ENCODE data around the gene FAM187B. TPM values are rescaled to one million over a fixed set of nuclear protein-coding genes. Genes with fewer than 3 reads are reported as not detected.

FAM187B gene
- total RNA-seq = not detected in 2 replicates

DNA sequence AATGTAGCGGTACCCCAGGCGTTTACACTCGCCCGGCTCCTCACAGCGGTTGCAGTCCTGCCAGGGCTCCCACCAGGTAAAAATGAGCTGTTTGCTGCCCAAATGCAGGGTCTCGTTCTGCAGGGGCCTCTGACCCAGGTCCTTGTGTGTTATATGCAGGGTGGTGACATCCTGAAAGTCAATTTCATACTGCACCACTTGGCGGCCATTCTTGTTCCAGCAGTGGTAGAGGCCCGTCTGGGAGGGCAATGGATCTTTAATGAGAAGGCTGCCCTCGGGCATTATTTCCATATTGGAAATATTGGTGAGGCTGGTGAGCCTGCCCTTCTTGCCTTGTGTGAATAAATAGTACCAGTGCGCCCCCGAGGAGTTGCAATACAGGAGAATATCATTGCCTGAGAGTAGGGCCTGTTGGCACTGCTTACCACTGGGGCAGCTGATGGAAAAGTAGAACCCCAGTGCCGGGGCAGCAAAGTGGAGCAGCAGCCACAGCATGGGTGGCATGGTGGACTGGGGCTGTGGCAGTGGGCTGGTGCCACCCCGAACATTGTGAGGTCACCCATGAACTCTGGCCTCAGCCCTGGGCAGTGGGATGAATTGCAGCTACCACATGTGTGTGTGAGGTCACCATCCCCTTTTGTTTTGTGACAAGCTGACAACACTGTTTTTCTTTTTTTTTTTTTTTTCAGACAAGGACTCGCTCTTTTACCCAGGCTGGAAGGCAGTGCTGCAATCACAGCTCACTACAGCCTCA is at the start of gene FAM187B:
Gene FAM187B, minus strand, starts transcription at position 563 of the 754 bp plus-strand sequence. Its CDS starts 59 bp downstream, at position 504.
- no peak within 1 kb of the TSS for H3K27ac Mint-ChIP-seq
- no peaks in the 10 kb centered on the region for H3K9me3 Mint-ChIP-seq
- peaks cover 2% of the 10 kb centered on the region for H3K4me1 Mint-ChIP-seq (ENCODE audit: low read depth)
- DNase-seq (ENCODE audit: low spot score) = no peak
- intact Hi-C loops (cut with micrococcal nuclease) = no loop called here
- no peak within 1 kb of the TSS for H3K4me3 Mint-ChIP-seq (ENCODE audit: low read depth)
- H3K36me3 Mint-ChIP-seq (ENCODE audit: low read depth) = no peaks in the 10 kb centered on the region
- no peaks in the 10 kb centered on the region for H3K27me3 Mint-ChIP-seq (ENCODE audit: low read depth)

DNA sequence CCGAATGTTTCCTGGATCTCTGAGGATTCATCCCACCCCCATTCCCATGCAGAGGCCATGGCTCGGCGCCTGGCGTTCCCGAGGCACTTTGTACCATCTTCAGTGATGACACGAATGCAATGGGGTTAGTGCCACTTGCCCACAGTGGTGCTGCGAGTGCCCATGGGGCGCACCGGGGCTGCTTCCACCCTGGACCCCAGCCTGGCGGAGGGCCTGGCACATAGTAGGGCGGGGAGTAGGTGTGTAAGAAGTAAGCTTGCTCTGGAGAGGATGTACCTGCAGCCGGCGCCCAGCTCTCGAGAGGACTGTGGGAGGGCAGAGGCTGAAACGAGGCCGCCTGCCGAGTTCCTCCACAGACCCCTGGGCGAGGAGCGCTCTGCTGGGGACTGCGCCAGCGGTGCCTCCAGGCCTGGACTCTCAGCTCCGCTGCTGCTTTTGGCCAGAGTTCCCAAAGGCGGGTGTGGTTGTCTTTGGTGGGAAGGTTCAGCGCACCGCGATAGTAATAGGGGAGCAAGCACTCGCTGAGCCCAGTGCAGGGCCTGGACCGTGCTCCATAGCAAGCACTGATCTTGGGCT is 48.3 kb upstream of the FAM187B start:
- peaks cover 50% of the 10 kb centered on the region for H3K36me3 Mint-ChIP-seq (ENCODE audit: low read depth)
- H3K27ac Mint-ChIP-seq = no peak overlapping the region
- H3K9me3 Mint-ChIP-seq = no peaks in the 10 kb centered on the region

DNA sequence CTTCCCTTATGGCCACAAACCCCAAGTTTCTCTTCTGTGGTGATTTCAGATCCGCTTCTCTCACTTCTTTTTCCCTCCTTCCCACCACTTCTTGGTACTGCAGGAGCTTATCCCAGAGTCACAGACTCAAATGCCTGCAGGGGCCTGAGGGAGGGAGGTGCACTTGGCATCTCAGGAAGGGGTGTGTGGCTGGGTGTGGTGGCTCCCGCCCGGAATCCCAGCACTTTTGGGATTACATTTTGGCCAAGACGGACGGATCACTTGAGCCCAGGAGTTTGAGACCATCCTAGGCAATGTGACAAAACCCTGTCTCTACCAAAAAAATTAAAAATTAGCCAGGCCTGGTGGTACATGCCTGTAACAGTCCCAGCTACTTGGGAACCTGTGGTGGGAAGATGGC is 45.8 kb upstream of the FAM187B start:
- no peaks in the 10 kb centered on the region for H3K27me3 Mint-ChIP-seq (ENCODE audit: low read depth)
- H3K9me3 Mint-ChIP-seq = no peaks in the 10 kb centered on the region
- intact Hi-C loops (cut with micrococcal nuclease) = no loop called here
- no peak overlapping the region for H3K4me3 Mint-ChIP-seq (ENCODE audit: low read depth)
- peaks cover 7% of the 10 kb centered on the region for H3K4me1 Mint-ChIP-seq (ENCODE audit: low read depth)
- DNase-seq (ENCODE audit: low spot score) = no peak
- peaks cover 68% of the 10 kb centered on the region for H3K36me3 Mint-ChIP-seq (ENCODE audit: low read depth)
- H3K27ac Mint-ChIP-seq = no peak overlapping the region

More for the DNA sequence above, 48.3 kb upstream of the FAM187B start:
- Mint-ChIP-seq H3K4me1 (ENCODE audit: low read depth) (peaks cover 6% of the 10 kb centered on the region), H3K4me3 (ENCODE audit: low read depth) (no peak overlapping the region), H3K27me3 (ENCODE audit: low read depth) (peaks cover 1% of the 10 kb centered on the region)
- no peak for DNase-seq (ENCODE audit: low spot score)
- intact Hi-C loops (cut with micrococcal nuclease) = no loop called here

DNA sequence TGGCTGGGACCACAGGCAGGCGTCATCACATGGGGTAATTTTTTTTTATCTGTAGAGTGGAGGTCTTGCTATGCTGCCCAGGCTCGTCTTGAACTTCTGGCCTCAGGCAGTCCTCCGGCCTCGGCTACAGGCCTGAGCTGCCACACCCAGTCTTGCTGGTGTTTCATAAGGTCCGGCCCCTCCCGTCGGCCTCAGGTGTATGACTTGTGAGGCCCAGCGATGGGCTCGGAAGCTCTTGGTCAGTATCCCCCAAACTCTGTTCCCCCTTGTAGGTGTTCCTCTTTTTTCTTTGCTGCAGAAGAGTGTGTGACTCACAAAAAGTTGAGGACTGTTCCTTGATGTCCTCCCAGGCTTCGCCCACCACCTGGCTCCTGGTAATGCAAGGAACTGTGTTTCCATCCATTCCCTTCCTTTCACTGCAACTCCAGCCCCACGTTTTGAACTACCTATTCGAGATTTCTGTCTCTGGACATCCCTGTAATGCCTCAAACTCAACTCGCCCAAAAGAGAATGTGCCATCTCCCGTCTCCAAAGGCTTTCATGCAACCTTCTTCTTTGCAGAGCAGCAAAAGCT is 45.2 kb upstream of the FAM187B start:
- Mint-ChIP-seq H3K27ac (no peak overlapping the region), H3K4me3 (ENCODE audit: low read depth) (no peak overlapping the region)

DNA sequence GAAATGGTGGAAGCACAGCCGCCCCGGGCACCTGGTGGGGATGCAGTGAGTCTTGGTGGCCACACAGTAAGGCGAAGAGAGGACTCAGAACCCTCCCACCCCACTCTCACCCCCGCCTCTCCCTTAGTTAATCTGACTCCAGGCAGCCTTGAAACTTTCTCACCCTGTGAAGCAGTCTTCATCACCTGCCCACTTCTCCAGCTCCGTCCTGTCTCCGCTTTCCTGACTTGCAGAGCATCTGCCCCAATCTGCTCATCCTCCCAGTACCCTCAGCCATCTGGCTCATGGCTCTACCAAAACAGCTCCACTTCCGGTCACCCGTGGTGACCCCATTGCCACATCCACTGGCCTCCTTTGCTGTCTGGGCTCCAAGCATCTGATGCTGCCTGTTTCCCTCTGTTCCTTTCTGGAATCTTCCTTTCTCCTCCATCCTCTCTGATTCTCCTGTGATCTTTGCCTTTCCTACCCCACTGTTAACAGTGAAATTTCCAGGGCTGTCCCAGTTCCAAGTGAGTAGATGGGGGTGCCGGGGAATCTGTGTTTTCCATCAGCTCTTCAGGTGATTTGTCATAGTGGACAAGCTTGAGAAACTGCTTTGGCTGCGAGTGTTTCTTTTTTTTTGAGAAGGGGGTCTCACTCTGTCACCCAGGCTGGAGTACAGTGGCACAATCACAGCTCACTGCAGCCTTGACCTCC is 44.6 kb upstream of the FAM187B start:
- Mint-ChIP-seq H3K27ac (no peak overlapping the region), H3K36me3 (ENCODE audit: low read depth) (peaks cover 67% of the 10 kb centered on the region), H3K4me1 (ENCODE audit: low read depth) (peaks cover 7% of the 10 kb centered on the region), H3K4me3 (ENCODE audit: low read depth) (no peak overlapping the region), H3K27me3 (ENCODE audit: low read depth) (no peaks in the 10 kb centered on the region), H3K9me3 (no peaks in the 10 kb centered on the region)
- no peak for DNase-seq (ENCODE audit: low spot score)
- intact Hi-C loops (cut with micrococcal nuclease) = no loop called here

More for the DNA sequence above, 45.2 kb upstream of the FAM187B start:
- Mint-ChIP-seq H3K4me1 (ENCODE audit: low read depth) (peaks cover 7% of the 10 kb centered on the region), H3K36me3 (ENCODE audit: low read depth) (peaks cover 67% of the 10 kb centered on the region), H3K27me3 (ENCODE audit: low read depth) (no peaks in the 10 kb centered on the region), H3K9me3 (no peaks in the 10 kb centered on the region)
- intact Hi-C loops (cut with micrococcal nuclease) = no loop called here
- DNase-seq (ENCODE audit: low spot score) = no peak

DNA sequence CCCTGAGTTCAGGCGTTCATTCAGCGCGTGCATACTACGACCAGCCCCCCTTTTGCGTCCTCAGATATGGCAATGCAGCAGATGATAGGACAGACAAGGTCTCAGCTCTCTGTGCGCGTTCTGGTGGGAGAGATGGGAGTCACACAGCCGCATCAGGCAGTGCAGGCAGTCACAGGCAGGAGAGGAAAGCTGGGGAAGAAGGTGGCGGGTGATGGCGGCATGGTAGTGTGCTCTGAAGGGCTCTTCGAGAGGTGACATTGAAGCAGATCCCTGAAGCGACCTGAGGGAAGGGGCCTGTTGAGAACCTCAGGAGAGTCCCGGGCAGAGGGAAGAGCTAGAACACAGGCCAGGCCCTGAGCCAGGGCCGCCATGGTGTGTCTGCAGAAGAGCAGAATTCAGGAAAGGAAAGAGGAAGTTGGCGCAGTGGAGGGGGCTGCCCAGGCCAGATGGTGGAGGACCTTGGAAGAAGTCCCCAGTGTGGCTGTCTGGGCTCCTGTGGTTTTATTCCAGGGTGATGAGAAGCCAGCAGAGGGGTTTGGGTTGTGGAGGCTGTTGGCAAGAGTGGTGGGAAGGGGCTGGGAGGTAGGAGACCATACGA is 43.7 kb upstream of the FAM187B start:
- peaks cover 7% of the 10 kb centered on the region for H3K4me1 Mint-ChIP-seq (ENCODE audit: low read depth)
- peaks cover 69% of the 10 kb centered on the region for H3K36me3 Mint-ChIP-seq (ENCODE audit: low read depth)
- H3K9me3 Mint-ChIP-seq = no peaks in the 10 kb centered on the region
- H3K27ac Mint-ChIP-seq = no peak overlapping the region
- no peak overlapping the region for H3K4me3 Mint-ChIP-seq (ENCODE audit: low read depth)
- no peaks in the 10 kb centered on the region for H3K27me3 Mint-ChIP-seq (ENCODE audit: low read depth)
- intact Hi-C loops (cut with micrococcal nuclease) = no loop called here
- no peak for DNase-seq (ENCODE audit: low spot score)

DNA sequence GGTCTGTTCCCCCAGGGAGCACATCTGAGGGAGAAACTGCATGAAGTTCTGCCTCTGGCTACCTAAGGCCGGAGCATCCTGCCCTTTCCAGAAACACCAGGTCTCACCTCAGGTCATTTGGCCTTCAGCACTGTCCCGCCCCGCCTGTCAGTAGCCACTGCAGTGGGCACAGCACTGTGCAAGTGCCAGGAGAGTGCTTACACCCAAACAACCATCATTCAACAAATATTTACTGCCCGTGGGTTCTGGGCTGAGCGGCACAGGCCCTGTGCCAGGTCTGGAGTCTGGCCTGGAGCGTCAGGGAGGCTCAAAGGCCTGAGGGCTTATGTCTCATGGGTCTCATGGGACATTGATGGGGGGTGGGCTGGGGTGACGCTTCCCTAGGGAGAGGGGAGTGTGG is 43.0 kb upstream of the FAM187B start:
- intact Hi-C loops (cut with micrococcal nuclease) = no loop called here
- peaks cover 64% of the 10 kb centered on the region for H3K36me3 Mint-ChIP-seq (ENCODE audit: low read depth)

DNA sequence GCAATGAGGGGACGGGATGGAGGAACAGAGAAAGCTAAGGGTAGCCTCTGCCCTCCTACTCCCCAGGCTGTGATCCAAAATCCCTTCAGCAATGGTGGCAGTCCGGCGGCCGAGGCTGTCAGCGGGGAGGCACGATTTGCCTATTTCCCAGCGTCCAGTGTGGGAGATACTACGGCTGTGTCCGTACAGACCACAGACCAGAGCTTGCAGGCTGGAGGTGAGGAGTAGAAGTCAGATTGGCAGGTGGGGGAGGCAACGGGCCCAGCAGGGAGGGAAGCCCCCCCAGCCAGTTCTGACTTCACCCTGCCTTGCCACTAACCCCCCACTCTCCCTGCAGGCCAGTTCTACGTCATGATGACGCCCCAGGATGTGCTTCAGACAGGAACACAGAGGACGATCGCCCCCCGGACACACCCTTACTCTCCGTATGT is 41.9 kb upstream of the FAM187B start:
- Mint-ChIP-seq H3K27me3 (ENCODE audit: low read depth) (no peaks in the 10 kb centered on the region), H3K4me1 (ENCODE audit: low read depth) (peaks cover 12% of the 10 kb centered on the region), H3K9me3 (no peaks in the 10 kb centered on the region), H3K36me3 (ENCODE audit: low read depth) (peaks cover 62% of the 10 kb centered on the region), H3K4me3 (ENCODE audit: low read depth) (peak overlapping the region; percentile 66), H3K27ac (no peak overlapping the region)
- DNase-seq (ENCODE audit: low spot score) = no peak
- intact Hi-C loops (cut with micrococcal nuclease) = no loop called here

More for the DNA sequence above, 43.0 kb upstream of the FAM187B start:
- no peaks in the 10 kb centered on the region for H3K9me3 Mint-ChIP-seq
- no peak overlapping the region for H3K4me3 Mint-ChIP-seq (ENCODE audit: low read depth)
- no peak for DNase-seq (ENCODE audit: low spot score)
- no peak overlapping the region for H3K27ac Mint-ChIP-seq
- H3K27me3 Mint-ChIP-seq (ENCODE audit: low read depth) = no peaks in the 10 kb centered on the region
- peaks cover 5% of the 10 kb centered on the region for H3K4me1 Mint-ChIP-seq (ENCODE audit: low read depth)

DNA sequence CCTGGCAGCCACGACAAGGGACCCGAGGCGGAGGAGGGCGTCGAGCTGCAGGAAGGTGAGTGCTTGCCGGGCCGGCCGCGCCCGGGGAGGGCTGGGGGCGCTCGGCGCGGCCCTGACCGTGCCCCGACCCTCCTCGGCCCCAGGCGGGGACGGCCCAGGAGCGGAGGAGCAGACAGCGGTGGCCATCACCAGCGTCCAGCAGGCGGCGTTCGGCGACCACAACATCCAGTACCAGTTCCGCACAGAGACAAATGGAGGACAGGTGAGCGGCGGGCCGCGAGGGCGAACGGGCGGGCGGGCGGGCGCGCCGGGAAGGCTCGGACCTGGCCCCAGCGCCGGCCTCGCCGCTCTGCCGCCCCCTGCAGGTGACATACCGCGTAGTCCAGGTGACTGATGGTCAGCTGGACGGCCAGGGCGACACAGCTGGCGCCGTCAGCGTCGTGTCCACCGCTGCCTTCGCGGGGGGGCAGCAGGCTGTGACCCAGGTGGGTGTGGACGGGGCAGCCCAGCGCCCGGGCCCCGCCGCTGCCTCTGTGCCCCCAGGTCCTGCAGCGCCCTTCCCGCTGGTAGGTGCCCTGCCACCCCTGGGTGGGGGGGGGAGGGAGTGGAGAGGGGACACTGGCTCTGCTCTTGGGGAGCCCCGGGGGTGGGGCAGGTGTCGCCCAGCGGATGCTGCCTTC is 41.0 kb upstream of the FAM187B start:
- Mint-ChIP-seq H3K27ac (peak overlapping the region; percentile 67), H3K36me3 (ENCODE audit: low read depth) (peaks cover 57% of the 10 kb centered on the region)

DNA sequence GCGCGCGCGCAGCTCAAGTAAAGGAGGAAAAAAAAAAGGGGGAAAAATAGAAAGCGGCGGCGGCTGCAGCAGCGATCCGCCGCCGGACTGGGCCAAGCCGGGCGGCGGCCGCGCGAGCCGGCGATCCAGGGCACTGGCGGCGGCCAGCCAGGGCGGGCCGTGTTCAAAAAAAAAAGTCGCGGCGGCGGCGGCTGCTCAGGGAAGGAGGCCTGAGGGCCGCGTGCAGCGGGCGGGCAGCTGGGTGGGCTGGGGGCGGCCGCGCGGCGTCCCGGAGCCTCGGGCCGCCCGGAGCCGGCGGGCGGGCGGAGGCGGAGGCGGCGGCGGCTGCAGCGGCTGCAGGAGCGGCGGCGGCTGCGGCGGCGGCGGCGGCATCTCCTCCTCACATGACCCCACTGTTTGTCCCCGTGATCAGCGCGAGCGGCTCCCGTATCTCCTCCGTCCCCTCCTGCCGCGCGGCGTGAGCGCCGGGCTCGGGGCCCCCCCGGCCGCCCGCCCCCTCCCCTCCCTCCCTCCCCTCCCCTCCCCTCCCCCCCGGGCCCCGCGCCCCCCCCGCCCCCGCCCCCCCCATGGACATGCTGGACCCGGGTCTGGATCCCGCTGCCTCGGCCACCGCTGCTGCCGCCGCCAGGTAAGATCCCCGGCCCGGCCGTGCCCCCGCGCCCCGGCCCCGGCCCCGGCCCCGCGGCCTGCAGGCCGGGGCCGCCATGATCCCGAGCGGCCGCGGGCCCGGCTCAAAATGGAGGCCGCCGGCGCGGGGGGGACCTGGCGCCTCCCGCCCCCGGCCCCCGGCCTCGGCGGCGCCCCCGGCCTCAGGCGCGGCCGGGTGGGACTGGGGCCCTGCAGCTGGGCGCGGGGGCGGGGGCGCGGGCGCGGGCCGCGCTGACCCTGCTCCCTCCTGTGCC is 40.2 kb upstream of the FAM187B start, which contains the start of gene USF2:
Gene USF2, plus strand, starts transcription at position 427 of the 902 bp plus-strand sequence. Its CDS starts 140 bp downstream, at position 567.
- H3K4me1 Mint-ChIP-seq (ENCODE audit: low read depth) = peaks cover 12% of the 10 kb centered on the region
- peak within 1 kb of the TSS; percentile 93 for H3K4me3 Mint-ChIP-seq (ENCODE audit: low read depth)
- DNase-seq (ENCODE audit: low spot score) = peak; percentile 60
- intact Hi-C loops (cut with micrococcal nuclease) = loop anchor here (2.0 to 5.0 kb wide), 5 partner anchors 61 to 449 kb away; partner anchors contain the start of genes FFAR1, FXYD5, FXYD7 and KMT2B
- H3K27me3 Mint-ChIP-seq (ENCODE audit: low read depth) = no peaks in the 10 kb centered on the region
- peak within 1 kb of the TSS; percentile 91 for H3K27ac Mint-ChIP-seq
- H3K36me3 Mint-ChIP-seq (ENCODE audit: low read depth) = peaks cover 50% of the 10 kb centered on the region
- no peaks in the 10 kb centered on the region for H3K9me3 Mint-ChIP-seq

More for the DNA sequence above, 41.0 kb upstream of the FAM187B start:
- Mint-ChIP-seq H3K9me3 (no peaks in the 10 kb centered on the region), H3K4me3 (ENCODE audit: low read depth) (peak overlapping the region; percentile 72), H3K27me3 (ENCODE audit: low read depth) (no peaks in the 10 kb centered on the region), H3K4me1 (ENCODE audit: low read depth) (peaks cover 12% of the 10 kb centered on the region)
- intact Hi-C loops (cut with micrococcal nuclease) = loop anchor here (2.0 to 5.0 kb wide), 5 partner anchors 62 to 448 kb away; partner anchors contain the start of genes FFAR1, FXYD5, FXYD7 and KMT2B
- DNase-seq (ENCODE audit: low spot score) = peak; percentile 76

Measured in activated T-helper 2 cell treated with anti-CD3 and anti-CD28 coated beads, Interferon-gamma antibody, Interleukin-2, Interleukin-4, amounts not matched to agents 10 μg/mL and 5 μg/mL and 100 μg/mL, durations not matched to agents 14 hours and 24 hours and 36 hours (primary cell).